Caco-2 (cell line): Measurements from ENCODE around the gene ULK2. TPM values are rescaled to one million over a fixed set of nuclear protein-coding genes. Genes with fewer than 3 reads are reported as not detected.

Experiments used
- BruUV-seq: library from RNA; stranded (reverse); fragments of 400-500 nt; replicated peaks from 2 replicates; lab custom pipeline; 2021; lab: Mats Ljungman, UMichigan
- CTCF ChIA-PET: fragments of 300-600 bp; sonication (Branson Sonifier 250); formaldehyde crosslinking; loops from one replicate; lab custom pipeline; 2022; ENCODE audit warnings: antibody characterized with exemption; lab: Charles Lee
- POLR2A ChIA-PET: fragments of 300-600 bp; sonication (Branson Sonifier 250); formaldehyde crosslinking; loops from one replicate; lab custom pipeline; 2022; ENCODE audit warnings: antibody characterized with exemption; lab: Charles Lee
- DNase-seq, 2 experiments: peaks; one replicate each; pipeline versions ENCODE4 v3.0.0 to v3.0.0-alpha.2; 2020 to 2022
- H3K27me3 ChIP-seq: replicated peaks from 2 replicates; pipeline ENCODE4 v1.6.0; 2011; ENCODE audit warnings: low read length; ENCODE audit not compliant: control insufficient read depth, insufficient read depth
- H3K36me3 ChIP-seq: 2 replicates; pipeline ENCODE4 v1.5.1; 2011; ENCODE audit warnings: low read length; ENCODE audit not compliant: control insufficient read depth, insufficient read depth
- H3K4me1 ChIP-seq: fragments of 250-450 bp; sonication (Bioruptor Pico); 2 replicates; pipeline ENCODE4 v1.5.1; 2020; ENCODE audit warnings: mild to moderate bottlenecking
- H3K4me3 ChIP-seq: 2 replicates; pipeline ENCODE4 v1.5.1; 2011; ENCODE audit warnings: low read depth, mild to moderate bottlenecking, control low read depth, low read length
- H3K9me3 ChIP-seq: fragments of 250-450 bp; sonication (Bioruptor Pico); 2 replicates; pipeline ENCODE4 v1.5.1; 2020; ENCODE audit warnings: mild to moderate bottlenecking, moderate library complexity
- H3K27ac Mint-ChIP-seq: one replicate; pipeline ENCODE4 v1.8.0; 2022; ENCODE audit warnings: mixed read lengths; ENCODE audit not compliant: unreplicated experiment
- H3K27me3 Mint-ChIP-seq: one replicate; pipeline ENCODE4 v1.8.0; 2022; ENCODE audit warnings: mixed read lengths; ENCODE audit not compliant: insufficient read depth, unreplicated experiment
- H3K36me3 Mint-ChIP-seq: one replicate; pipeline ENCODE4 v1.8.0; 2022; ENCODE audit warnings: mild to moderate bottlenecking, mixed read lengths; ENCODE audit not compliant: insufficient read depth, unreplicated experiment
- H3K4me1 Mint-ChIP-seq: one replicate; pipeline ENCODE4 v1.8.0; 2022; ENCODE audit warnings: low read depth, mixed read lengths; ENCODE audit not compliant: unreplicated experiment
- H3K4me3 Mint-ChIP-seq: one replicate; pipeline ENCODE4 v1.8.0; 2022; ENCODE audit warnings: mild to moderate bottlenecking, moderate library complexity, mixed read lengths; ENCODE audit not compliant: unreplicated experiment
- H3K9me3 Mint-ChIP-seq: one replicate; pipeline ENCODE4 v1.8.0; 2022; ENCODE audit warnings: mixed read lengths; ENCODE audit not compliant: unreplicated experiment
- intact Hi-C: fragments of 100-400 bp; cut with micrococcal nuclease; formaldehyde crosslinking; loops from one replicate; pipeline ENCODE4 v1.10.0; 2022; ENCODE audit not compliant: unreplicated experiment
- total RNA-seq: library from RNA; stranded (reverse); gene quantifications from 2 replicates; pipeline ENCODE4 v1.2.3, GENCODE V29; 2022
- TF ChIP-seq, protein P1 (sequence below), 2 experiments: fragments of 200-600 bp in 1 of 2; IDR thresholded peaks; 1 replicate in 1 of 2; 2 replicates in 1 of 2; pipeline versions ENCODE4 v1.5.1 to v1.8.0; 2011 to 2022; ENCODE audit warnings: antibody characterized with exemption in 1 of 2, control low read depth in 1 of 2, inconsistent platforms in 1 of 2, low read depth in 1 of 2, low read length in 1 of 2, mild to moderate bottlenecking in 1 of 2, moderate library complexity in 1 of 2; ENCODE audit not compliant: insufficient read depth in 1 of 2, severe bottlenecking in 1 of 2, unreplicated experiment in 1 of 2

Gene ULK2
- total RNA-seq, 1 experiment from 2014 or later, result 9.2 TPM

- TF ChIP-seq, protein P1, sequence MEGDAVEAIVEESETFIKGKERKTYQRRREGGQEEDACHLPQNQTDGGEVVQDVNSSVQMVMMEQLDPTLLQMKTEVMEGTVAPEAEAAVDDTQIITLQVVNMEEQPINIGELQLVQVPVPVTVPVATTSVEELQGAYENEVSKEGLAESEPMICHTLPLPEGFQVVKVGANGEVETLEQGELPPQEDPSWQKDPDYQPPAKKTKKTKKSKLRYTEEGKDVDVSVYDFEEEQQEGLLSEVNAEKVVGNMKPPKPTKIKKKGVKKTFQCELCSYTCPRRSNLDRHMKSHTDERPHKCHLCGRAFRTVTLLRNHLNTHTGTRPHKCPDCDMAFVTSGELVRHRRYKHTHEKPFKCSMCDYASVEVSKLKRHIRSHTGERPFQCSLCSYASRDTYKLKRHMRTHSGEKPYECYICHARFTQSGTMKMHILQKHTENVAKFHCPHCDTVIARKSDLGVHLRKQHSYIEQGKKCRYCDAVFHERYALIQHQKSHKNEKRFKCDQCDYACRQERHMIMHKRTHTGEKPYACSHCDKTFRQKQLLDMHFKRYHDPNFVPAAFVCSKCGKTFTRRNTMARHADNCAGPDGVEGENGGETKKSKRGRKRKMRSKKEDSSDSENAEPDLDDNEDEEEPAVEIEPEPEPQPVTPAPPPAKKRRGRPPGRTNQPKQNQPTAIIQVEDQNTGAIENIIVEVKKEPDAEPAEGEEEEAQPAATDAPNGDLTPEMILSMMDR (IDR thresholded peaks at IDR 0.05; ENCODE audit: insufficient read depth in 1 of 2, low read depth in 1 of 2, low read length in 1 of 2, severe bottlenecking in 1 of 2, unreplicated experiment in 1 of 2), result no peak
- POLR2A ChIA-PET, result no interaction called here
- no TSS peak for BruUV-seq
- H3K27me3 ChIP-seq, result no peaks in the 10 kb centered on the region
- intact Hi-C loops, result no loop called here
- Mint-ChIP-seq H3K4me1 (peaks cover 6% of the 10 kb centered on the region), H3K9me3 (peaks cover 9% of the 10 kb centered on the region), H3K36me3 (no peaks in the 10 kb centered on the region), H3K4me3 (no peak overlapping the region), H3K27me3 (no peaks in the 10 kb centered on the region), H3K27ac (no peak overlapping the region)
- no peak for DNase-seq
- H3K9me3 ChIP-seq, result peaks cover 23% of the 10 kb centered on the region
- H3K4me1 ChIP-seq, result no peaks in the 10 kb centered on the region
- H3K36me3 ChIP-seq, result no peaks in the 10 kb centered on the region
- CTCF ChIA-PET, result no interaction called here
- no peak overlapping the region for H3K4me3 ChIP-seq
Measured at GRCh38 chr17:19800571-19800970, 67.2 kb downstream of the ULK2 start.

GRCh38 chr17:19799796-19800195 is 67.9 kb downstream of the ULK2 start:
- H3K4me3 ChIP-seq, result no peak overlapping the region
- no peak overlapping the region for H3K27ac Mint-ChIP-seq
- H3K9me3 Mint-ChIP-seq, result peaks cover 13% of the 10 kb centered on the region
- no peaks in the 10 kb centered on the region for H3K36me3 Mint-ChIP-seq
- H3K9me3 ChIP-seq, result peaks cover 25% of the 10 kb centered on the region
- BruUV-seq, result no TSS peak
- H3K27me3 ChIP-seq, result no peaks in the 10 kb centered on the region
- H3K27me3 Mint-ChIP-seq, result no peaks in the 10 kb centered on the region
- DNase-seq, result no peak
- CTCF ChIA-PET, result no interaction called here
- H3K4me1 ChIP-seq, result no peaks in the 10 kb centered on the region
- H3K4me3 Mint-ChIP-seq, result no peak overlapping the region
- intact Hi-C loops, result no loop called here
- no peaks in the 10 kb centered on the region for H3K36me3 ChIP-seq
- POLR2A ChIA-PET, result no interaction called here
- TF ChIP-seq, protein P1 (IDR thresholded peaks at IDR 0.05; ENCODE audit: insufficient read depth in 1 of 2, low read depth in 1 of 2, low read length in 1 of 2, severe bottlenecking in 1 of 2, unreplicated experiment in 1 of 2), result no peak
- H3K4me1 Mint-ChIP-seq, result peaks cover 6% of the 10 kb centered on the region

DNA sequence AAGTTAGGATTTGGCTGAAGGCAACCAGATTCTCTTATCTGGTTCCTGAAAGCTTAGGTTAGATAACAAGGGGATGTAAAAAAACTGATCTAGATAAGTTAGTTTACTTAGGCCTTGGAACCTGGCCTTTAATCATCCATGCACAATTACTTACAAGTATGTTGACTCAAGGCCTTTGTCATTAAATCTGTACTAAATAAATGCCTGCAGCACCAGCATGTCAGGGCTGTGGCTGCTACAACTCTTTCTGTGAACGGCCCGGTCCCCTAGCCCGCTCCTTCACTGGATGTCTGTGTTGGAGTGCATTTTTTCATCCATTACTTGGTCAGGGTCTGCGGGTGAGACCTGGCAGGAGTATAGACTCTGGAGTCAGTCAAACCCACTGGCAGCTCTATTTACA is 71.3 kb downstream of the ULK2 start:
- BruUV-seq, result no TSS peak
- H3K4me1 Mint-ChIP-seq, result peaks cover 6% of the 10 kb centered on the region
- no peaks in the 10 kb centered on the region for H3K4me1 ChIP-seq
- ChIA-PET CTCF (no interaction called here), POLR2A (no interaction called here)
- intact Hi-C loops, result no loop called here
- no peak overlapping the region for H3K4me3 Mint-ChIP-seq
- TF ChIP-seq, protein P1 (IDR thresholded peaks at IDR 0.05; ENCODE audit: insufficient read depth in 1 of 2, low read depth in 1 of 2, low read length in 1 of 2, severe bottlenecking in 1 of 2, unreplicated experiment in 1 of 2), result no peak
- H3K27me3 ChIP-seq, result no peaks in the 10 kb centered on the region
- H3K36me3 Mint-ChIP-seq, result no peaks in the 10 kb centered on the region
- no peaks in the 10 kb centered on the region for H3K36me3 ChIP-seq
- H3K9me3 Mint-ChIP-seq, result peaks cover 34% of the 10 kb centered on the region
- no peak overlapping the region for H3K27ac Mint-ChIP-seq
- H3K4me3 ChIP-seq, result no peak overlapping the region
- H3K9me3 ChIP-seq, result peaks cover 27% of the 10 kb centered on the region
- peak in 1 of 2 experiments; percentile 16 for DNase-seq
- no peaks in the 10 kb centered on the region for H3K27me3 Mint-ChIP-seq
